BLaER1 (cell line): ENCODE data around the gene PLEKHH2.

Source experiments
- H3K27ac ChIP-seq: shearing (Covaris generic); formaldehyde crosslinking; 2 replicates; pipeline ENCODE4 v1.8.1; 2022
- H3K27me3 ChIP-seq: shearing (Covaris generic); formaldehyde crosslinking; 2 replicates; pipeline ENCODE4 v1.8.1; 2022
- H3K36me3 ChIP-seq: shearing (Covaris generic); formaldehyde crosslinking; 2 replicates; pipeline ENCODE4 v1.8.1; 2022
- H3K4me1 ChIP-seq: shearing (Covaris generic); formaldehyde crosslinking; 2 replicates; pipeline ENCODE4 v1.8.1; 2022
- H3K4me2 ChIP-seq: shearing (Covaris generic); formaldehyde crosslinking; 2 replicates; pipeline ENCODE4 v1.8.1; 2022
- H3K4me3 ChIP-seq: shearing (Covaris generic); formaldehyde crosslinking; 2 replicates; pipeline ENCODE4 v1.8.1; 2022
- H3K9ac ChIP-seq: shearing (Covaris generic); formaldehyde crosslinking; 2 replicates; pipeline ENCODE4 v1.8.1; 2022
- H3K9me3 ChIP-seq: shearing (Covaris generic); formaldehyde crosslinking; 2 replicates; pipeline ENCODE4 v1.8.1; 2022
- H4K20me1 ChIP-seq: shearing (Covaris generic); formaldehyde crosslinking; 2 replicates; pipeline ENCODE4 v1.8.1; 2022
- Cebpa-rat ChIP-seq: shearing (Covaris generic); IDR thresholded peaks from 2 replicates; pipeline ENCODE4 v1.8.1; 2022

PLEKHH2 gene

DNA sequence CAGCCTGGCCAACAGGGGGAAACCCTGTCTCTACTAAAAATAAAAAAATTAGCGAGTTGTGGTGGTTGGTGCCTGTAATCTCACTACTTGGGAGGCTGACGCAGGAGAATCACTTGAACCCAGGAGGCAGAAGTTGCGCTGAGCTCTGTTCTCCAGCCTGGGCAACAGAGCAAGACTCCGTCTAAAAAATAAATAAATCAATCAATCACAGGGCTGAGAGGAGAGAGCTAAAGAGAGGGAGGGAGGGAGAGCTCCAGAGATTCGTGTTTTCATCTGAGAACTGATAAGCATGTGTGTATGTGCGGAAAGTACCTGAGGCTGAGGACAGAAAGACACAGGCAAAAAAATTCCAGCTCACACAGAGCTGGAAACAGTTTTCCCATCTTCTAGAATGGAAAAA lies 99.6 kb downstream of the PLEKHH2 start:
- Histone ChIP-seq H3K4me1 (no peaks in the 10 kb centered on the region), H3K9ac (no peak overlapping the region), H3K27me3 (no peaks in the 10 kb centered on the region), H3K9me3 (no peaks in the 10 kb centered on the region), H4K20me1 (no peaks in the 10 kb centered on the region), H3K4me2 (no peak overlapping the region), H3K4me3 (no peak overlapping the region), H3K36me3 (no peaks in the 10 kb centered on the region), H3K27ac (no peak overlapping the region)
- TF ChIP-seq Cebpa-rat, result no peak

DNA sequence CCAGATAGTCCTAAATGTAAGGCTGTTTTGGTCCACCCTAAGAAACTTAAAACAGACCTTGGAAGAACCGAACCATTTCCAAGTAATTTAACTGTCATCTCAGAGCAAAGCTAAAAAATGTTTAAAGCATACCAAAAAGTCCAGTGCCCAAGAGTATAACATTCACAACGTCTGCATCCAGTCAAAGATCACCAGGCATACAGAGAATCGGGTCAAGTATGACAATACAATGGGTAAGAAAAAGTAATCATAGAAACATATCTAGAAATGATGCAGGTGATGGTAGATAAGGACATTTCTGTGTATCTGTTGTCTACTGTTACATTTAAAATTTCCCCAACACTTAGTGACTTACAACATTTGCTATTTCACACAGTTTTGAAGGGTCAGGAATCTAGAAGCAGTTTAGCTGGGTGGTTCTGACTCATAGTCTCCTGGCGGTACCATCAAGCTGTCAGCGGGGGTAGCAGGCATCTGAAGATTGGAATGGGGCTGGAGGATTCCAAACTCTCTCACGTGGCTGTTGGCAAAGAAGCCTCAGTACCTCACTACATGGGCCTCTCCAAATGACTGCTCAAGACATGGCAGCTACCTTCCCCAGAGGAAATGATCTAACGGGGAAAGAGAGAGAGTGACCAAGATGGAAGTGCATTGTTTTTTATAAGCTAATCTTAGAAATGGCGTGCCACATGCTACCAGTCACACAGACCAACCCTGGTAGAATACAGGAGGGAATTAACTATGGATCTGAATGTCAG lies 100.2 kb downstream of the PLEKHH2 start:
- Histone ChIP-seq H3K27me3 (no peaks in the 10 kb centered on the region), H3K9ac (no peak overlapping the region), H3K9me3 (no peaks in the 10 kb centered on the region), H3K4me2 (no peak overlapping the region), H3K4me3 (no peak overlapping the region), H4K20me1 (no peaks in the 10 kb centered on the region), H3K4me1 (no peaks in the 10 kb centered on the region), H3K36me3 (no peaks in the 10 kb centered on the region), H3K27ac (no peak overlapping the region)
- no peak for TF ChIP-seq Cebpa-rat

DNA sequence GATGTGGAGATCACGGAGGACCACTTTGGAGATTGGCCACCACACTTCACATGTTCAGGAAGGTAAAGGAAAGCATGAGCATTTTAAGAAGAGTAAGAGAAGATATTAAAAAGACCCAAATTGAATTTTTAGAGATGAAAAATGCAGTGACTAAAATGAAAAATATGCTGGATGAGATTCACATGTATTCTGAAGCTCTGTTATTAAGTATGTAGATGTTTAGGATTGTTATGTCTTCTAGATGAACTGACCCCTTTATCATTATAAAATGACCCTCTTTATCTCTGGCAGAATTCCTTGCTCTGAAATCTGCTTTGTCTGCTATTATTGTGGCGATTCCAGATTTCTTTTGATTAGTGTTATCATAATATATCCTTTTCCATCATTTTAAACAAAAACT lies 100.8 kb downstream of the PLEKHH2 start:
- no peak for TF ChIP-seq Cebpa-rat
- H3K27me3 ChIP-seq, result no peaks in the 10 kb centered on the region
- no peak overlapping the region for H3K9ac ChIP-seq
- H4K20me1 ChIP-seq, result no peaks in the 10 kb centered on the region
- H3K36me3 ChIP-seq, result no peaks in the 10 kb centered on the region
- no peak overlapping the region for H3K27ac ChIP-seq
- H3K4me3 ChIP-seq, result no peak overlapping the region
- H3K4me1 ChIP-seq, result no peaks in the 10 kb centered on the region
- no peak overlapping the region for H3K4me2 ChIP-seq
- no peaks in the 10 kb centered on the region for H3K9me3 ChIP-seq

DNA sequence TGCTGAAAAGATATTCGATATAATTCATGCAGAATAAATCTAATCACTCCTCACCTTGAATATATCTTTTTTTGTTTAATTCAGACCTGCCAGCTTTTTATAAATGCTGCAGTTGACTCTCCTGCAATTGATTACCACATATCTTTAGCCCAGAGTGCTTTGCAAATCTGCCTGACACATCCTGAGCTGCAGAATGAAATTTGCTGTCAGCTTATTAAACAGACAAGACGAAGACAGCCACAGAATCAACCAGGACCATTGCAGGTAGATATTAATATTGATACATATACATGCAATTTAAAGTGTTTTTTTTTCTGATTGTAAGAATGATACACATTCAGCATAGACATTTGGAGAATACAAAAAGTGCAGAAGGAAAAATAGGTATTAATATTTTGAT lies 101.2 kb downstream of the PLEKHH2 start:
- H3K4me2 ChIP-seq, result no peak overlapping the region
- H3K9me3 ChIP-seq, result no peaks in the 10 kb centered on the region
- no peak overlapping the region for H3K27ac ChIP-seq
- H4K20me1 ChIP-seq, result no peaks in the 10 kb centered on the region
- no peak for TF ChIP-seq Cebpa-rat
- no peaks in the 10 kb centered on the region for H3K4me1 ChIP-seq
- H3K36me3 ChIP-seq, result no peaks in the 10 kb centered on the region
- H3K27me3 ChIP-seq, result no peaks in the 10 kb centered on the region
- H3K9ac ChIP-seq, result no peak overlapping the region
- H3K4me3 ChIP-seq, result no peak overlapping the region

DNA sequence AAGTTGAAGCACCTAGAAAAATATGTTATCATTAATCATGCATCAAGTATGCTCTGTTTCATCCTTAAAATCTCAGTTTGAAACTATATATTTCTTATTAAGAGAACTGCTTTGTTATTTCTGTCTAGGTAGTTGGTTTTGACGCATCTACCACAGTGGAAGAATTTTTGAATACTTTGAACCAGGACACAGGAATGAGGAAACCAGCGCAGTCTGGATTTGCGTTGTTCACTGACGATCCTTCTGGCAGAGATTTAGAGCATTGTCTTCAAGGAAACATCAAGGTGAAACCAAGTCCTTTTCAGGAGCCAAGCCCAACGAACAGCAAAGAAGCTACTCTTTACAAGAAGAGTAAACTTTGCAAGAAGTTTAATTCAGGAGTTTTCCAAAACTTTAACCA lies 106.6 kb downstream of the PLEKHH2 start:
- no peak overlapping the region for H3K4me3 ChIP-seq
- H3K9ac ChIP-seq, result no peak overlapping the region
- H3K4me2 ChIP-seq, result no peak overlapping the region
- no peaks in the 10 kb centered on the region for H3K4me1 ChIP-seq
- no peaks in the 10 kb centered on the region for H3K27me3 ChIP-seq
- no peaks in the 10 kb centered on the region for H3K36me3 ChIP-seq
- no peaks in the 10 kb centered on the region for H3K9me3 ChIP-seq
- no peak for TF ChIP-seq Cebpa-rat
- no peak overlapping the region for H3K27ac ChIP-seq
- no peaks in the 10 kb centered on the region for H4K20me1 ChIP-seq

DNA sequence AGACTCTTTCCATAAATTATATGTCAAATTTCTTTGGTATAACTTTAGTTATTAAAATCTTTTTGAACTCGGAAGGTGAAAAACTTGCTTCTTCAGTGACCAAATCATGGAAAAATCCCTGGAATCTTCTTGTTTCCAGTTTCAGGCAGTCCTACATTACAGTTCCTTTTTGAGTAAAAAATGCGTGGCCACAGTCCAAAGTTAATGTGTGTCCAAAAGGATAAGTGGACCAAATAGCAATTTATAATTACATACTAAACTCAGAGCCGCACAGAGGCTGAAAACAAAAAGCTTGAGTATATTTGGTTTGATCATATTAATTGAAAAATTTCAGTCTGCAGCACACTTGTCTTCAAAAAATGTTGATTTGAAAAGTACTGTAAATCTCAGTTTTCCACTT lies 108.4 kb downstream of the PLEKHH2 start:
- no peak overlapping the region for H3K4me3 ChIP-seq
- no peaks in the 10 kb centered on the region for H3K9me3 ChIP-seq
- H4K20me1 ChIP-seq, result no peaks in the 10 kb centered on the region
- H3K27ac ChIP-seq, result no peak overlapping the region
- no peaks in the 10 kb centered on the region for H3K4me1 ChIP-seq
- H3K9ac ChIP-seq, result no peak overlapping the region
- H3K36me3 ChIP-seq, result no peaks in the 10 kb centered on the region
- H3K4me2 ChIP-seq, result no peak overlapping the region
- no peak for TF ChIP-seq Cebpa-rat
- no peaks in the 10 kb centered on the region for H3K27me3 ChIP-seq

DNA sequence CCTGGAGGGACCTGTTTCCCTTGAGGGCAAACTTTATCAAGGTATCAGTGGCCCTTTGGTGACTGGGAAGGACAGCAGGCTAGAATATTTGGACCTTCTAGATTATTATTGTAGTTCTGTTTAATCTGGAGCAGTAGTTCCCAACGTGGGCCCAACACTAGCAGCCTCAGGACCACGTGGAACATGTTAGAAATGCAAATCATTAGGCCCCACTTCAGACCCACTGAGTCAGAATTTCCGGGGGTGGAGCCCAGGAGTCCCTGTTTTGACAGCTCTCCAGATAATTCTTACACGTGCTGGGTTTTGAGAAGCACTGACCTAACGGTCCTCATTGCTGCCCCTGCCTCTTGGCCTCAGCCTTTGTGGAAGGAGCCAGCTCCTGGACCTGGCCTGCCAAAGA lies 111.3 kb downstream of the PLEKHH2 start:
- Histone ChIP-seq H3K4me1 (no peaks in the 10 kb centered on the region), H3K27ac (no peak overlapping the region), H4K20me1 (no peaks in the 10 kb centered on the region), H3K27me3 (no peaks in the 10 kb centered on the region), H3K36me3 (no peaks in the 10 kb centered on the region), H3K4me3 (no peak overlapping the region), H3K9me3 (no peaks in the 10 kb centered on the region), H3K9ac (no peak overlapping the region), H3K4me2 (no peak overlapping the region)
- no peak for TF ChIP-seq Cebpa-rat

DNA sequence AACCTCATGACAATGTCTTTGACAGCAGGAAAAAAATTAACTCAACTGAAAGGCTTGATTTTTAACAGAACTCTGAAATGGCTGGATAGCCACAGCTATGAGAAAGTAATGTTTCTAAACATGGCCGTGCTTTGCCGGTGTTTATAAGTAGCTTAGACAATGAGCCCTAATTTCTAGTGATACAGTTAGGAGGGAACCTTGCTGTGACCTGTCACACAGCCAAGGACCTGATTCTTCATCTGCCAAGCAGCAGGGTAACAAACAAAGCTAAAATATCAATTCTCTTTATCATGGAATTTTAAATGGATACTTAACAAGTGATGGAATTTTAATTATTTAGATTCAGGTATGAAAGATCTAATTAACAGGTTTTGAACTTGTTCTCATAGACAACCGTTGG lies 112.5 kb downstream of the PLEKHH2 start:
- Histone ChIP-seq H3K4me1 (no peaks in the 10 kb centered on the region), H3K27ac (no peak overlapping the region), H3K9me3 (no peaks in the 10 kb centered on the region), H3K27me3 (no peaks in the 10 kb centered on the region), H3K36me3 (no peaks in the 10 kb centered on the region), H3K9ac (no peak overlapping the region), H3K4me3 (no peak overlapping the region), H3K4me2 (no peak overlapping the region), H4K20me1 (no peaks in the 10 kb centered on the region)
- TF ChIP-seq Cebpa-rat, result no peak

DNA sequence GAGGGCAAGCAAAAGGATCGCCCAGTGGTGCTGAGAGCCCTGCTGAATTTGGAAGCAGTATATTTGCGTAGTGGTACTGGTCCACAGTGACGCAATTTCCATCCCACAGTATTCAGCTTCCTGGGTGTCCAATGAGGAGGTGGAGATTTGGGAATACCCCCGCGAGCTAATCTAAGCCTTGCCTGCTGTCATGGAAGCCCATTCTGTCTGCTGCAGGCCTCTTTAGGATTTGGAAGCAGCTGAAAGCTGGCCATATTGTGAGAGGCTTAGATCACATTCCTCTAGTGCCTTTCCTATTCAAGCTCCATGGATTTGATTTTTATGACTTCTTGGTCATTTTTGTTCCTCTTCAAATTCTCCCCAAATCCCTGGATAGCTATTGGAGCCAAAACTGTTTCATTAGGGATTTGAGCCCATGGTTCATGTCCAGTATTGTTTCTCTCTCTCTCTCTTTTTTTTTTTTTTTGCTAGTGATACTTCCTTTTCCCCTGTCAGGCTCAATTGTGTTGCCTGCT lies 114.5 kb downstream of the PLEKHH2 start:
- no peak overlapping the region for H3K27ac ChIP-seq
- H4K20me1 ChIP-seq, result no peaks in the 10 kb centered on the region
- no peaks in the 10 kb centered on the region for H3K9me3 ChIP-seq
- no peak overlapping the region for H3K4me3 ChIP-seq
- TF ChIP-seq Cebpa-rat, result no peak
- no peaks in the 10 kb centered on the region for H3K4me1 ChIP-seq
- H3K27me3 ChIP-seq, result no peaks in the 10 kb centered on the region
- H3K4me2 ChIP-seq, result no peak overlapping the region
- H3K36me3 ChIP-seq, result no peaks in the 10 kb centered on the region
- H3K9ac ChIP-seq, result no peak overlapping the region

DNA sequence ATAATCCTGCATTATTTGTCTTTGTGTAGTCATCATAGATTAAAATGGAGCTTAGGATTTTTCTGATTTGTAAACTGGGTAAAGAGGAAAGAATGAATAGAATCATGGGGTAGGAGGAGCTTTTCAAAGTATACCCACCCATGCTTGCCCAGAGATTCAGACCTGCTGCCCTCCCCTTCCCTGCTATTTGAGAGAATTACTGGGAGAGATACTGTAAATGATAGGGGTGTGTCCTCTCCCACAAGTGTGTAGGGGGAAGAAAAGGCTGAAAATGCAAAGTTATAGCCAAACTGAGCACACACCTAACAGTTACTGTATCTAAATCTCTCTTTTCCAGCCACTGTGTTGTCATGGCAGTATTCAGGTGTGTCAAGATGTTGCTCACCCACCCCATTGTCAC lies 115.2 kb downstream of the PLEKHH2 start:
- TF ChIP-seq Cebpa-rat, result no peak
- Histone ChIP-seq H3K4me3 (no peak overlapping the region), H3K9ac (no peak overlapping the region), H3K27me3 (no peaks in the 10 kb centered on the region), H3K4me1 (no peaks in the 10 kb centered on the region), H3K4me2 (no peak overlapping the region), H3K36me3 (no peaks in the 10 kb centered on the region), H3K9me3 (no peaks in the 10 kb centered on the region), H4K20me1 (no peaks in the 10 kb centered on the region), H3K27ac (no peak overlapping the region)

DNA sequence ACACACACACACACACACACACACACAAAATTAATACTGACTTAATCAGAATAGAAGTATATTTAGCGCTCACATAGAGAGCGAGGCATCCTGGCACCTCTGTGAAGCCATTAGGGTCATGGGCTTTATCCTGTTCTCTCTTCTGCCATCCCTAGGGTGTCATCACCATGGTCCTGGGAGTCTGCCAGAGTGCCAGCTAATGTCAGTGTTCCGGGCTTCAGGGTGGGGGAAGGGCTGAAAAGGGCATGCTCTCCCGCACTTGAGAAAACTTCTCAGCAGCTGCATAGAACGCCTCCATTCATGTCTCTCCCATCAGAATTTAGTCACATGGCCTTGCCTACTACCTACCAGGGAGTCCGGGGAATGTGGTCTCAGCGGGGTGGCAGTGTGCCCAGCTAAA lies 117.1 kb downstream of the PLEKHH2 start:
- Histone ChIP-seq H3K27me3 (no peaks in the 10 kb centered on the region), H3K4me1 (no peaks in the 10 kb centered on the region), H4K20me1 (no peaks in the 10 kb centered on the region), H3K4me3 (no peak overlapping the region), H3K36me3 (no peaks in the 10 kb centered on the region), H3K9me3 (no peaks in the 10 kb centered on the region), H3K9ac (no peak overlapping the region), H3K4me2 (no peak overlapping the region), H3K27ac (no peak overlapping the region)
- no peak for TF ChIP-seq Cebpa-rat
